B cell (primary cell): Measurements from ENCODE around the gene TACC3.

Experiments
- CTCF ChIP-seq: fragments of 200-600 bp; IDR thresholded peaks from one replicate; pipeline ENCODE4 v1.8.0; 2022; ENCODE audit warnings: antibody characterized with exemption, mild to moderate bottlenecking
- EZH2 ChIP-seq: IDR thresholded peaks from 2 replicates; pipeline ENCODE4 v1.6.1; 2012; ENCODE audit warnings: borderline replicate concordance, low read depth, mild to moderate bottlenecking, moderate library complexity, low read length; ENCODE audit not compliant: insufficient read depth, poor library complexity, severe bottlenecking

- no peak for TF ChIP-seq CTCF
- no peak for TF ChIP-seq EZH2
Measured at GRCh38 chr4:1763070-1763549, 41.8 kb downstream of the TACC3 start.
